Upper lobe of right lung (tissue), 1 donor: Measurements from ENCODE around the gene ABCA2. TPM values are rescaled to one million over a fixed set of nuclear protein-coding genes. Genes with fewer than 3 reads are reported as not detected.

Experiments
- ATAC-seq: fragments of 200-7000 bp; cut with Tn5 transposase; one replicate; pipeline ENCODE4 v1.9.1; 2020; ENCODE audit warnings: mild to moderate bottlenecking, moderate library complexity
- DNase-seq: peaks from one replicate; pipeline ENCODE4 v3.0.0-alpha.2; 2020
- H3K27ac ChIP-seq: fragments of 200-600 bp; one replicate; pipeline ENCODE4 v1.8.0; 2022
- H3K27me3 ChIP-seq: fragments of 200-600 bp; one replicate; pipeline ENCODE4 v1.8.0; 2022; ENCODE audit warnings: mild to moderate bottlenecking
- H3K36me3 ChIP-seq: fragments of 200-600 bp; one replicate; pipeline ENCODE4 v1.8.0; 2022
- H3K4me1 ChIP-seq: fragments of 200-600 bp; one replicate; pipeline ENCODE4 v1.8.0; 2022
- H3K4me3 ChIP-seq: fragments of 200-600 bp; one replicate; pipeline ENCODE4 v1.8.0; 2022; ENCODE audit warnings: mild to moderate bottlenecking
- H3K9me3 ChIP-seq: fragments of 200-600 bp; one replicate; pipeline ENCODE4 v1.8.0; 2022
- CTCF ChIP-seq: fragments of 200-600 bp; IDR thresholded peaks from one replicate; pipeline ENCODE4 v1.8.0; 2022; ENCODE audit warnings: antibody characterized with exemption
- intact Hi-C: fragments of 100-400 bp; cut with DNase I; formaldehyde crosslinking; loops from one replicate; pipeline ENCODE4 v1.11.0; 2022
- total RNA-seq: library from RNA; stranded (reverse); fragmentation: NEBNext Ultra II Directional; extraction: Animal tissue kit (Norgen Biotek cat#: 25700); gene quantifications from one replicate; pipeline ENCODE4 v1.2.1, GENCODE V29; 2021
- donor health status: DM: no; HTN: yes; CAD: no; lungs with severe emphysema.

Gene ABCA2
- total RNA-seq, 1 donor from 2014 or later: 44.3 TPM

- intact Hi-C loops: no loop called here
- ATAC-seq (no peak), DNase-seq (no peak)
- TF ChIP-seq CTCF: no peak
- Histone ChIP-seq H3K36me3 (no peaks in the 10 kb centered on the region), H3K4me3 (no peak overlapping the region), H3K27ac (no peak overlapping the region), H3K4me1 (peaks cover 5% of the 10 kb centered on the region), H3K9me3 (no peaks in the 10 kb centered on the region), H3K27me3 (peaks cover 23% of the 10 kb centered on the region)
Measured at GRCh38 chr9:136985027-136985602, 42.9 kb downstream of the ABCA2 start.

GRCh38 chr9:136984464-136985026 lies 43.5 kb downstream of the ABCA2 start:
- peaks cover 5% of the 10 kb centered on the region for H3K4me1 ChIP-seq
- H3K9me3 ChIP-seq: no peaks in the 10 kb centered on the region
- intact Hi-C loops: no loop called here
- no peak for ATAC-seq
- peaks cover 23% of the 10 kb centered on the region for H3K27me3 ChIP-seq
- H3K4me3 ChIP-seq: no peak overlapping the region
- no peak for DNase-seq
- H3K27ac ChIP-seq: no peak overlapping the region
- H3K36me3 ChIP-seq: no peaks in the 10 kb centered on the region
- no peak for TF ChIP-seq CTCF

GRCh38 chr9:136983656-136984314 lies 44.3 kb downstream of the ABCA2 start:
- no peak for DNase-seq
- H3K27me3 ChIP-seq: peaks cover 23% of the 10 kb centered on the region
- H3K27ac ChIP-seq: no peak overlapping the region
- H3K36me3 ChIP-seq: no peaks in the 10 kb centered on the region
- no peak for ATAC-seq
- H3K4me1 ChIP-seq: peaks cover 5% of the 10 kb centered on the region
- H3K4me3 ChIP-seq: no peak overlapping the region
- intact Hi-C loops: no loop called here
- TF ChIP-seq CTCF: no peak
- no peaks in the 10 kb centered on the region for H3K9me3 ChIP-seq

GRCh38 chr9:136983167-136983566 lies 44.9 kb downstream of the ABCA2 start:
- no peak for TF ChIP-seq CTCF
- Histone ChIP-seq H3K27me3 (peaks cover 23% of the 10 kb centered on the region), H3K36me3 (no peaks in the 10 kb centered on the region), H3K9me3 (no peaks in the 10 kb centered on the region), H3K4me1 (peaks cover 5% of the 10 kb centered on the region), H3K27ac (no peak overlapping the region), H3K4me3 (no peak overlapping the region)
- DNase-seq: no peak
- intact Hi-C loops: no loop called here
- ATAC-seq: no peak

GRCh38 chr9:136982232-136983051 lies 45.6 kb downstream of the ABCA2 start, which contains the start of gene LCNL1:
TSS of gene LCNL1 (plus strand) at chr9:136982993. CDS start at chr9:136983587, 594 bp downstream.
- ATAC-seq (no peak), DNase-seq (no peak)
- Histone ChIP-seq H3K4me3 (no peak within 1 kb of the TSS), H3K27ac (peak within 1 kb of the TSS; percentile 63), H3K27me3 (peaks cover 23% of the 10 kb centered on the region), H3K9me3 (no peaks in the 10 kb centered on the region), H3K4me1 (peaks cover 11% of the 10 kb centered on the region), H3K36me3 (no peaks in the 10 kb centered on the region)
- intact Hi-C loops: no loop called here
- TF ChIP-seq CTCF: no peak
